ENCODE data around the gene GCGR. TPM values are rescaled to one million over a fixed set of nuclear protein-coding genes. Genes with fewer than 3 reads are reported as not detected.

GCGR gene
- total RNA-seq, 1 experiment from 2014 or later: 1.6 TPM

DNA sequence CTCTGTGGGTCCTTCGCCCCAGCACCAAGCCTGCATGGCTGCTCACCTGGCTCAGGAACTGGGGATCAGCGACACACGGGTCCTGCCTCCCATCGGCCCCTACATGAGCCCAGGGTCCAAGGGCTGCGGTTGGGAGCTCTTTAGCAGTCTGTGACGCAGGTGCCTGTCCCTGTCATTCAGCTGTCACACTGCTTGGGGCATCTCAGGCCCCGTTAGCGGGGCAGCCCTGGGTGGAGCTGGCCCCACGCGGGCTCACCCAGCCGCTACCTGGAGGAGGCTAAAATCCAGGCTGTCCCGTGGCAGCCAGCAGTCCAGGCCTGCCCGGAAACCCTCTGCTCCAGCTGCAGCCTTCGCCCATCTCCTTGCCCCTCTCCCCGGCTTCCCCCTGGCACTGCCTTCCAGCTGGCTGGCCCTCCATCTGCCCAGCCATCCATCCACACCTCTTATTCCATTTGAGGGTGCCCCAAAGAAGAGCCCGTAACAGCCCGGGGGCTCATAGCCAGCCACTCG is 3.3 kb downstream of the GCGR start:
- Histone ChIP-seq H3K27ac (ENCODE audit: low read length) (no peak overlapping the region), H3K27me3 (ENCODE audit: control insufficient read depth, insufficient read depth, low read length) (no peaks in the 10 kb centered on the region; the same call in 1 of the 2 replicates), H3K4me3 (ENCODE audit: low read depth in 2 of 2, low read length in 2 of 2) (no peak overlapping the region), H3K9me3 (ENCODE audit: control insufficient read depth, insufficient read depth, low read depth, low read length) (no peaks in the 10 kb centered on the region), H3K4me1 (ENCODE audit: control insufficient read depth, insufficient read depth, low read length) (peaks cover 5% of the 10 kb centered on the region), H3K36me3 (ENCODE audit: control insufficient read depth, insufficient read depth, low read length) (no peaks in the 10 kb centered on the region)
- intact Hi-C loops (cut with micrococcal nuclease; ENCODE audit: unreplicated experiment): no loop called here
- ChIA-PET CTCF (interaction anchor here (0.5 to 0.7 kb wide), 3 partner anchors 40 to 85 kb away, joined by 3 to 6 read pairs (median 3); no protein-coding TSS in a partner anchor), POLR2A (interaction anchor here (0.6 kb wide), 1 partner anchor 51 kb away, joined by 17 read pairs; no protein-coding TSS in a partner anchor)
- in situ Hi-C loops (cut with HindIII; ENCODE audit: low pct_unique_long_range_greater_than_20kb, low sequenced_read_pairs): no loop called here
- BruUV-seq (replicated peaks): no TSS peak
- TF ChIP-seq TCF7L2 (IDR thresholded peaks at IDR 0.05; ENCODE audit: low read depth, low read length) (no peak), POLR2AphosphoS5 (IDR thresholded peaks at IDR 0.05; ENCODE audit: low read depth, low read length) (no peak), SIN3A (IDR thresholded peaks at IDR 0.05; ENCODE audit: borderline replicate concordance, insufficient read depth, low read depth, low read length) (no peak)
- TF ChIP-seq, protein P1, sequence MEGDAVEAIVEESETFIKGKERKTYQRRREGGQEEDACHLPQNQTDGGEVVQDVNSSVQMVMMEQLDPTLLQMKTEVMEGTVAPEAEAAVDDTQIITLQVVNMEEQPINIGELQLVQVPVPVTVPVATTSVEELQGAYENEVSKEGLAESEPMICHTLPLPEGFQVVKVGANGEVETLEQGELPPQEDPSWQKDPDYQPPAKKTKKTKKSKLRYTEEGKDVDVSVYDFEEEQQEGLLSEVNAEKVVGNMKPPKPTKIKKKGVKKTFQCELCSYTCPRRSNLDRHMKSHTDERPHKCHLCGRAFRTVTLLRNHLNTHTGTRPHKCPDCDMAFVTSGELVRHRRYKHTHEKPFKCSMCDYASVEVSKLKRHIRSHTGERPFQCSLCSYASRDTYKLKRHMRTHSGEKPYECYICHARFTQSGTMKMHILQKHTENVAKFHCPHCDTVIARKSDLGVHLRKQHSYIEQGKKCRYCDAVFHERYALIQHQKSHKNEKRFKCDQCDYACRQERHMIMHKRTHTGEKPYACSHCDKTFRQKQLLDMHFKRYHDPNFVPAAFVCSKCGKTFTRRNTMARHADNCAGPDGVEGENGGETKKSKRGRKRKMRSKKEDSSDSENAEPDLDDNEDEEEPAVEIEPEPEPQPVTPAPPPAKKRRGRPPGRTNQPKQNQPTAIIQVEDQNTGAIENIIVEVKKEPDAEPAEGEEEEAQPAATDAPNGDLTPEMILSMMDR (IDR thresholded peaks at IDR 0.05): no peak
- TF ChIP-seq, protein P2, sequence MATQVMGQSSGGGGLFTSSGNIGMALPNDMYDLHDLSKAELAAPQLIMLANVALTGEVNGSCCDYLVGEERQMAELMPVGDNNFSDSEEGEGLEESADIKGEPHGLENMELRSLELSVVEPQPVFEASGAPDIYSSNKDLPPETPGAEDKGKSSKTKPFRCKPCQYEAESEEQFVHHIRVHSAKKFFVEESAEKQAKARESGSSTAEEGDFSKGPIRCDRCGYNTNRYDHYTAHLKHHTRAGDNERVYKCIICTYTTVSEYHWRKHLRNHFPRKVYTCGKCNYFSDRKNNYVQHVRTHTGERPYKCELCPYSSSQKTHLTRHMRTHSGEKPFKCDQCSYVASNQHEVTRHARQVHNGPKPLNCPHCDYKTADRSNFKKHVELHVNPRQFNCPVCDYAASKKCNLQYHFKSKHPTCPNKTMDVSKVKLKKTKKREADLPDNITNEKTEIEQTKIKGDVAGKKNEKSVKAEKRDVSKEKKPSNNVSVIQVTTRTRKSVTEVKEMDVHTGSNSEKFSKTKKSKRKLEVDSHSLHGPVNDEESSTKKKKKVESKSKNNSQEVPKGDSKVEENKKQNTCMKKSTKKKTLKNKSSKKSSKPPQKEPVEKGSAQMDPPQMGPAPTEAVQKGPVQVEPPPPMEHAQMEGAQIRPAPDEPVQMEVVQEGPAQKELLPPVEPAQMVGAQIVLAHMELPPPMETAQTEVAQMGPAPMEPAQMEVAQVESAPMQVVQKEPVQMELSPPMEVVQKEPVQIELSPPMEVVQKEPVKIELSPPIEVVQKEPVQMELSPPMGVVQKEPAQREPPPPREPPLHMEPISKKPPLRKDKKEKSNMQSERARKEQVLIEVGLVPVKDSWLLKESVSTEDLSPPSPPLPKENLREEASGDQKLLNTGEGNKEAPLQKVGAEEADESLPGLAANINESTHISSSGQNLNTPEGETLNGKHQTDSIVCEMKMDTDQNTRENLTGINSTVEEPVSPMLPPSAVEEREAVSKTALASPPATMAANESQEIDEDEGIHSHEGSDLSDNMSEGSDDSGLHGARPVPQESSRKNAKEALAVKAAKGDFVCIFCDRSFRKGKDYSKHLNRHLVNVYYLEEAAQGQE (IDR thresholded peaks at IDR 0.05; ENCODE audit: insufficient read depth in 1 of 2, low read depth in 2 of 2, low read length in 1 of 2): no peak
- DNase-seq (ENCODE audit: low read depth, low spot score): no peak
- peak; percentile 25 for ATAC-seq

DNA sequence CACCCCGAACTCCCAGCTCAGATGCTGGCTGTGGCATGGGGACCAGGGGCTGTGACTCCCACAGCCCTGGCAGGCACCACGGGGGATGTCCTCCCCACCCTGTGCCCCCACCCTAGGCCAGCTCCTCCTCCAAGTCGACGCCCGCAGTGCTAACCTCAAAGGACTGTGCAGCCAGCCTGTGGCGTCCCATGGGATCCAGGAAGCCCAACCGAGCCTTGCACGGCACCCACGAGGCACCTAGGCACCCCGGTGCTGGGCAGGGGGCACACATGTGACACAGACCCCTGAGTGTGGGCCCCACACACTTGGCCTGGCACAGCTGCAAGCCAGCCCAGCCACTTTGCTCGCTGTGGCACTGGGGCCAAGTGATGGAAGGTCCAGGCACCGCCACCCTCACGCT is 3.9 kb downstream of the GCGR start:
- ChIA-PET POLR2A (interaction anchor here (0.6 kb wide), 1 partner anchor 21 kb away, joined by 3 read pairs; no protein-coding TSS in a partner anchor), CTCF (interaction anchor here (0.6 to 0.7 kb wide), 2 partner anchors 59 to 86 kb away, joined by 3 read pairs; no protein-coding TSS in a partner anchor)
- TF ChIP-seq, protein P1 (IDR thresholded peaks at IDR 0.05): no peak
- TF ChIP-seq TCF7L2 (IDR thresholded peaks at IDR 0.05; ENCODE audit: low read depth, low read length) (no peak), SIN3A (IDR thresholded peaks at IDR 0.05; ENCODE audit: borderline replicate concordance, insufficient read depth, low read depth, low read length) (no peak), POLR2AphosphoS5 (IDR thresholded peaks at IDR 0.05; ENCODE audit: low read depth, low read length) (no peak)
- TF ChIP-seq, protein P2 (IDR thresholded peaks at IDR 0.05; ENCODE audit: insufficient read depth in 1 of 2, low read depth in 2 of 2, low read length in 1 of 2): no peak
- no peaks in the 10 kb centered on the region for H3K36me3 ChIP-seq (ENCODE audit: control insufficient read depth, insufficient read depth, low read length)
- H3K4me3 ChIP-seq (ENCODE audit: low read depth in 2 of 2, low read length in 2 of 2): no peak overlapping the region
- peaks cover 5% of the 10 kb centered on the region for H3K4me1 ChIP-seq (ENCODE audit: control insufficient read depth, insufficient read depth, low read length)
- DNase-seq (ENCODE audit: low read depth, low spot score): no peak
- H3K27ac ChIP-seq (ENCODE audit: low read length): no peak overlapping the region
- H3K9me3 ChIP-seq (ENCODE audit: control insufficient read depth, insufficient read depth, low read depth, low read length): no peaks in the 10 kb centered on the region
- no peak for ATAC-seq
- intact Hi-C loops (cut with micrococcal nuclease; ENCODE audit: unreplicated experiment): no loop called here
- H3K27me3 ChIP-seq (ENCODE audit: control insufficient read depth, insufficient read depth, low read length): no peaks in the 10 kb centered on the region; the same call in 1 of the 2 replicates
- in situ Hi-C loops (cut with HindIII; ENCODE audit: low pct_unique_long_range_greater_than_20kb, low sequenced_read_pairs): no loop called here
- BruUV-seq (replicated peaks): no TSS peak

Data from Panc1 (cell line).